ENCODE measurements around the gene PLCXD3. TPM values are rescaled to one million over a fixed set of nuclear protein-coding genes. Genes with fewer than 3 reads are reported as not detected.

PLCXD3 gene
- polyA plus RNA-seq, 1 of the 3 experiments (the other 2 are of a cell fraction) = 0.15 TPM

DNA sequence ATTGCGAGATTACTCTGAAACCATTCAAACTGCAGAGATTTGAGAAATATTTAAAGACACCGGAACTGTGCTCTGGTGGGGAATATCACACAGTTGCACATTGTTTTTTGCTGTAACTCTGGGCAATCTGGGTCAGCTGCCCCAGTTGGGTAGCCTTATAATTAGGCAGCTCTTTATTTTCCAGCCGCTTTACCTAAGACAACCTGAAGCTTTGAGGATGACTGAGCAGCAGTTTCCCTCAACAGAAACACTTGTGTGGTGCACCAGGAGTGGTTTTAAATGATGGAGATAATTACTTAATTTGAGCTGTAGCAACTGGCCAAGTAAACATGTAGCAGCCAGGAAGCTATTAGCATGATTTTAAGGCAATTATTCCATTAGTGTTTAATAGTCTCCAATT, 2.9 kb downstream of the PLCXD3 start:
- H3K27me3 ChIP-seq (ENCODE audit: insufficient read depth) = 0 out of 2 replicates have a peak, but pooled peaks cover 9% of the 10 kb centered on the region
- WGBS (ENCODE audit: low lambda C conversion rate) = 93% methylated on average over 3 of the region's 3 CpGs
- H3K27ac ChIP-seq (ENCODE audit: low read depth in 2 of 2, low read length in 1 of 2) = peak overlapping the region in 1 of 2 experiments; percentile 93; a peak in 2 of 4 replicates
- ChIA-PET CTCF (interaction anchor here (1.1 to 6.4 kb wide), 5 partner anchors 16 to 603 kb away, joined by 3 to 38 read pairs (median 5); no protein-coding TSS in a partner anchor), POLR2A (interaction anchor here (1.1 kb wide), 1 partner anchor 603 kb away, joined by 3 read pairs; no protein-coding TSS in a partner anchor)
- H3K4me2 ChIP-seq = no peak overlapping the region
- peaks cover 10 to 21% of the 10 kb centered on the region in 2 experiments; a peak in 3 of 4 replicates for H3K4me1 ChIP-seq (ENCODE audit: control insufficient read depth in 1 of 2, insufficient read depth in 2 of 2, low read depth in 1 of 2, low read length in 1 of 2)
- H3K79me2 ChIP-seq (ENCODE audit: insufficient read depth) = no peaks in the 10 kb centered on the region
- H3K9me2 ChIP-seq = no peaks in the 10 kb centered on the region
- H3K9ac ChIP-seq = no peak overlapping the region
- DNase-seq = no peak
- H3K9me3 ChIP-seq = no peaks in the 10 kb centered on the region
- no peaks in the 10 kb centered on the region for H4K20me1 ChIP-seq (ENCODE audit: insufficient read depth)
- no peak overlapping the region for H2AFZ ChIP-seq (ENCODE audit: low read depth)
- H3F3A ChIP-seq (replicated peaks; ENCODE audit: insufficient read depth) = no peaks in the 10 kb centered on the region
- H3K4me3 ChIP-seq (ENCODE audit: low read depth in 2 of 2, low read length in 1 of 2) = peak overlapping the region in 1 of 2 experiments; percentile 9; a peak in 1 of 4 replicates
- 0 out of 2 replicates have a peak, but pooled peaks have one; percentile 27 for TF ChIP-seq MXI1 (IDR thresholded peaks at IDR 0.05; ENCODE audit: low read depth, low read length)
- TF ChIP-seq CHD2 (IDR thresholded peaks at IDR 0.05; ENCODE audit: low read length, partially characterized antibody) = no peak
- H3K36me3 ChIP-seq (replicated peaks in 1 of 2; ENCODE audit: control insufficient read depth in 1 of 2, insufficient read depth in 2 of 2, low read length in 1 of 2) = no peaks in the 10 kb centered on the region

GRCh38 chr5:41503860-41504259, 6.5 kb downstream of the PLCXD3 start:
- ChIA-PET CTCF (interaction anchor here (0.7 to 2.4 kb wide), 7 partner anchors 14 to 599 kb away, joined by 3 to 9 read pairs (median 3); no protein-coding TSS in a partner anchor), POLR2A (no interaction called here)
- H3K79me2 ChIP-seq (ENCODE audit: insufficient read depth) = no peaks in the 10 kb centered on the region
- no peak overlapping the region for H2AFZ ChIP-seq (ENCODE audit: low read depth)
- H3K27me3 ChIP-seq (ENCODE audit: insufficient read depth) = no peaks in the 10 kb centered on the region
- TF ChIP-seq, protein P1, sequence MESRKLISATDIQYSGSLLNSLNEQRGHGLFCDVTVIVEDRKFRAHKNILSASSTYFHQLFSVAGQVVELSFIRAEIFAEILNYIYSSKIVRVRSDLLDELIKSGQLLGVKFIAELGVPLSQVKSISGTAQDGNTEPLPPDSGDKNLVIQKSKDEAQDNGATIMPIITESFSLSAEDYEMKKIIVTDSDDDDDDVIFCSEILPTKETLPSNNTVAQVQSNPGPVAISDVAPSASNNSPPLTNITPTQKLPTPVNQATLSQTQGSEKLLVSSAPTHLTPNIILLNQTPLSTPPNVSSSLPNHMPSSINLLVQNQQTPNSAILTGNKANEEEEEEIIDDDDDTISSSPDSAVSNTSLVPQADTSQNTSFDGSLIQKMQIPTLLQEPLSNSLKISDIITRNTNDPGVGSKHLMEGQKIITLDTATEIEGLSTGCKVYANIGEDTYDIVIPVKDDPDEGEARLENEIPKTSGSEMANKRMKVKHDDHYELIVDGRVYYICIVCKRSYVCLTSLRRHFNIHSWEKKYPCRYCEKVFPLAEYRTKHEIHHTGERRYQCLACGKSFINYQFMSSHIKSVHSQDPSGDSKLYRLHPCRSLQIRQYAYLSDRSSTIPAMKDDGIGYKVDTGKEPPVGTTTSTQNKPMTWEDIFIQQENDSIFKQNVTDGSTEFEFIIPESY (IDR thresholded peaks at IDR 0.05; ENCODE audit: borderline replicate concordance, low read depth) = no peak
- no peak for TF ChIP-seq CHD2 (IDR thresholded peaks at IDR 0.05; ENCODE audit: low read length, partially characterized antibody)
- no peak for TF ChIP-seq NFIC (IDR thresholded peaks at IDR 0.05; ENCODE audit: borderline replicate concordance)
- no peak for TF ChIP-seq PBX3 (IDR thresholded peaks at IDR 0.05)
- no peak for TF ChIP-seq TAF1 (IDR thresholded peaks at IDR 0.05; ENCODE audit: borderline replicate concordance, low read depth, low read length)
- TF ChIP-seq GATA2 (CRISPR knock-in tag; IDR thresholded peaks at IDR 0.05) = no peak
- TF ChIP-seq ELF1 (IDR thresholded peaks at IDR 0.05) = no peak
- TF ChIP-seq RCOR1 (IDR thresholded peaks at IDR 0.05; ENCODE audit: low read length) = no peak
- TF ChIP-seq EP300 (IDR thresholded peaks at IDR 0.05; ENCODE audit: borderline replicate concordance in 1 of 2, low read depth in 1 of 2, low read length in 1 of 2) = no peak
- no peak for TF ChIP-seq IRF3 (IDR thresholded peaks at IDR 0.05; ENCODE audit: low read depth, low read length)
- TF ChIP-seq USF2 (IDR thresholded peaks at IDR 0.05; ENCODE audit: borderline replicate concordance, low read depth, low read length) = no peak
- no peak for TF ChIP-seq USF1 (IDR thresholded peaks at IDR 0.05; ENCODE audit: borderline replicate concordance, low read depth)
- no peak for TF ChIP-seq FOXJ3 (CRISPR knock-in tag; IDR thresholded peaks at IDR 0.05)
- TF ChIP-seq POLR2AphosphoS5 (IDR thresholded peaks at IDR 0.05; ENCODE audit: low read depth, low read length) = no peak
- TF ChIP-seq TCF12 (IDR thresholded peaks at IDR 0.05) = no peak
- no peak for TF ChIP-seq TEAD4 (IDR thresholded peaks at IDR 0.05; ENCODE audit: borderline replicate concordance, insufficient read depth)
- no peaks in the 10 kb centered on the region for H3K9me2 ChIP-seq
- H3K9ac ChIP-seq = no peak overlapping the region
- H3K4me3 ChIP-seq (ENCODE audit: low read depth in 2 of 2, low read length in 1 of 2) = no peak overlapping the region
- peaks cover 0 to 15% of the 10 kb centered on the region in 2 experiments; a peak in 2 of 4 replicates for H3K4me1 ChIP-seq (ENCODE audit: control insufficient read depth in 1 of 2, insufficient read depth in 2 of 2, low read depth in 1 of 2, low read length in 1 of 2)
- H3K27ac ChIP-seq (ENCODE audit: low read depth in 2 of 2, low read length in 1 of 2) = peak overlapping the region in 1 of 2 experiments; percentile 20; a peak in 2 of 4 replicates
- no peak overlapping the region for H3K4me2 ChIP-seq
- no peaks in the 10 kb centered on the region for H3K9me3 ChIP-seq
- H4K20me1 ChIP-seq (ENCODE audit: insufficient read depth) = no peaks in the 10 kb centered on the region
- no peaks in the 10 kb centered on the region for H3K36me3 ChIP-seq (replicated peaks in 1 of 2; ENCODE audit: control insufficient read depth in 1 of 2, insufficient read depth in 2 of 2, low read length in 1 of 2)
- no peaks in the 10 kb centered on the region for H3F3A ChIP-seq (replicated peaks; ENCODE audit: insufficient read depth)
- no peak for DNase-seq

All from SK-N-SH (cell line).